ENCODE measurements around the gene NRN1L.

- TF ChIP-seq CTCF (IDR thresholded peaks at IDR 0.05) (no peak), POLR2A (IDR thresholded peaks at IDR 0.05) (no peak)
Measured at GRCh38 chr16:67922740-67923139, 38.1 kb downstream of the NRN1L start.
